SJSA1 (cell line): ENCODE results near the gene SIK1. TPM values are rescaled to one million over a fixed set of nuclear protein-coding genes. Genes with fewer than 3 reads are reported as not detected.
"Not testable (repeated sequence)": the region's sequence is repeated elsewhere in the genome, so short reads cannot be mapped to it uniquely, and the experiment has no call there.

Experiments
- DNase-seq, 2 experiments: peaks; one replicate each; pipeline ENCODE4 v3.0.0-alpha.2; 2015 to 2020; ENCODE audit warnings: low spot score in 2 of 2, low read depth in 1 of 2
- H3K27ac ChIP-seq: fragments of 250-450 bp; sonication (Bioruptor Pico); 2 replicates; pipeline ENCODE4 v1.5.1; 2020; ENCODE audit warnings: mild to moderate bottlenecking, moderate library complexity
- H3K27me3 ChIP-seq: fragments of 250-450 bp; sonication (Bioruptor Pico); replicated peaks from 2 replicates; pipeline ENCODE4 v1.5.1; 2020; ENCODE audit warnings: mild to moderate bottlenecking, moderate library complexity
- H3K36me3 ChIP-seq: fragments of 250-450 bp; sonication (Bioruptor Pico); 2 replicates; pipeline ENCODE4 v1.5.1; 2020; ENCODE audit warnings: mild to moderate bottlenecking
- H3K4me1 ChIP-seq: fragments of 250-450 bp; sonication (Bioruptor Pico); replicated peaks from 2 replicates; pipeline ENCODE4 v1.6.1; 2021; ENCODE audit warnings: mild to moderate bottlenecking
- H3K4me3 ChIP-seq: fragments of 250-450 bp; sonication (Bioruptor Pico); 2 replicates; pipeline ENCODE4 v1.5.1; 2020; ENCODE audit warnings: mild to moderate bottlenecking
- H3K9me3 ChIP-seq: fragments of 250-450 bp; sonication (Bioruptor Pico); replicated peaks from 2 replicates; pipeline ENCODE4 v1.5.1; 2020; ENCODE audit warnings: mild to moderate bottlenecking
- total RNA-seq: library from RNA; depleted of rRNA; stranded (reverse); fragments of >200 nt; shearing (Covaris generic); gene quantifications from 2 replicates; pipeline ENCODE4 v1.2.3, GENCODE V29; 2014

SIK1 gene
- total RNA-seq, 1 experiment from 2014 or later = 5.3 TPM

- not testable (repeated sequence) for DNase-seq, H3K9me3 ChIP-seq, H3K4me3 ChIP-seq, H3K4me1 ChIP-seq, H3K36me3 ChIP-seq, H3K27me3 ChIP-seq, H3K27ac ChIP-seq
These were observed 23.4 kb upstream of the SIK1 start for GRCh38 chr21:43450287-43450686.

- not testable (repeated sequence) for H3K4me3 ChIP-seq, H3K9me3 ChIP-seq
These were observed 20.5 kb upstream of the SIK1 start for GRCh38 chr21:43447353-43447977.

GRCh38 chr21:43446277-43446932 lies 19.5 kb upstream of the SIK1 start:
- H3K4me1 ChIP-seq, H3K36me3 ChIP-seq, H3K9me3 ChIP-seq, H3K27me3 ChIP-seq, DNase-seq, H3K4me3 ChIP-seq, H3K27ac ChIP-seq: not testable (repeated sequence)

More at GRCh38 chr21:43447353-43447977, 20.5 kb upstream of the SIK1 start:
- not testable (repeated sequence) for H3K27ac ChIP-seq, H3K4me1 ChIP-seq, DNase-seq, H3K27me3 ChIP-seq, H3K36me3 ChIP-seq

GRCh38 chr21:43444524-43444923 lies 17.6 kb upstream of the SIK1 start:
- not testable (repeated sequence) for H3K4me1 ChIP-seq, H3K36me3 ChIP-seq, H3K4me3 ChIP-seq, DNase-seq, H3K9me3 ChIP-seq, H3K27me3 ChIP-seq, H3K27ac ChIP-seq

GRCh38 chr21:43442571-43442970 lies 15.6 kb upstream of the SIK1 start:
- H3K4me1 ChIP-seq, H3K9me3 ChIP-seq, H3K27me3 ChIP-seq, H3K4me3 ChIP-seq, H3K27ac ChIP-seq, DNase-seq, H3K36me3 ChIP-seq: not testable (repeated sequence)

GRCh38 chr21:43440835-43441727 lies 14.2 kb upstream of the SIK1 start:
- not testable (repeated sequence) for H3K9me3 ChIP-seq, DNase-seq, H3K4me1 ChIP-seq, H3K27me3 ChIP-seq, H3K27ac ChIP-seq, H3K4me3 ChIP-seq, H3K36me3 ChIP-seq

- not testable (repeated sequence) for H3K36me3 ChIP-seq, H3K9me3 ChIP-seq, H3K4me3 ChIP-seq, DNase-seq, H3K4me1 ChIP-seq, H3K27ac ChIP-seq, H3K27me3 ChIP-seq
These were observed 12.6 kb upstream of the SIK1 start for GRCh38 chr21:43439316-43440075.

- not testable (repeated sequence) for DNase-seq, H3K9me3 ChIP-seq, H3K4me3 ChIP-seq, H3K27ac ChIP-seq, H3K4me1 ChIP-seq, H3K36me3 ChIP-seq, H3K27me3 ChIP-seq
These were observed 9.3 kb upstream of the SIK1 start for GRCh38 chr21:43436272-43436671.

GRCh38 chr21:43433340-43434136 lies 6.6 kb upstream of the SIK1 start:
- not testable (repeated sequence) for H3K36me3 ChIP-seq, H3K27ac ChIP-seq, H3K27me3 ChIP-seq, DNase-seq, H3K4me3 ChIP-seq, H3K9me3 ChIP-seq, H3K4me1 ChIP-seq

GRCh38 chr21:43430830-43431416 lies 4.0 kb upstream of the SIK1 start:
- H3K27me3 ChIP-seq, H3K4me3 ChIP-seq: not testable (repeated sequence)

GRCh38 chr21:43428964-43429363 lies 2.0 kb upstream of the SIK1 start:
- not testable (repeated sequence) for DNase-seq, H3K9me3 ChIP-seq, H3K4me3 ChIP-seq, H3K27me3 ChIP-seq, H3K27ac ChIP-seq, H3K4me1 ChIP-seq, H3K36me3 ChIP-seq

More at GRCh38 chr21:43430830-43431416, 4.0 kb upstream of the SIK1 start:
- not testable (repeated sequence) for DNase-seq, H3K4me1 ChIP-seq, H3K9me3 ChIP-seq, H3K36me3 ChIP-seq, H3K27ac ChIP-seq

- not testable (repeated sequence) for H3K9me3 ChIP-seq, H3K4me3 ChIP-seq, H3K4me1 ChIP-seq, DNase-seq, H3K36me3 ChIP-seq, H3K27me3 ChIP-seq, H3K27ac ChIP-seq
These were observed 270 bp upstream of the SIK1 start for GRCh38 chr21:43427242-43427559.

- H3K9me3 ChIP-seq, H3K27ac ChIP-seq, H3K36me3 ChIP-seq, H3K4me3 ChIP-seq, H3K27me3 ChIP-seq, H3K4me1 ChIP-seq, DNase-seq: not testable (repeated sequence)
These were observed 927 bp downstream of the SIK1 start for GRCh38 chr21:43426004-43426403.
